Immature natural killer cell (primary cell): ENCODE data around the gene TRIM65. TPM values are rescaled to one million over a fixed set of nuclear protein-coding genes. Genes with fewer than 3 reads are reported as not detected.
"Not testable (repeated sequence)": the region's sequence is repeated elsewhere in the genome, so short reads cannot be mapped to it uniquely, and the experiment has no call there.

ENCODE experiments used
- DNase-seq, 3 donors: peaks; one replicate each; pipeline ENCODE4 v3.0.0; 2022; ENCODE audit warnings: mixed read lengths in 1 of 3
- H3K27ac Mint-ChIP-seq, 6 donors: one replicate each; pipeline ENCODE4 v1.8.0; 2020; ENCODE audit warnings: mixed read lengths in 6 of 6, mild to moderate bottlenecking in 5 of 6, inconsistent platforms in 4 of 6, moderate library complexity in 3 of 6
- H3K27me3 Mint-ChIP-seq, 3 donors: one replicate each; pipeline ENCODE4 v1.8.0; 2020 to 2021; ENCODE audit warnings: low read depth in 3 of 3, mild to moderate bottlenecking in 3 of 3, mixed read lengths in 3 of 3, moderate library complexity in 3 of 3, inconsistent platforms in 1 of 3
- H3K36me3 Mint-ChIP-seq, 3 donors: one replicate each; pipeline ENCODE4 v1.8.0; 2020; ENCODE audit warnings: mixed read lengths in 3 of 3, inconsistent platforms in 2 of 3, mild to moderate bottlenecking in 2 of 3
- H3K4me1 Mint-ChIP-seq, 2 donors: one replicate each; pipeline ENCODE4 v1.8.0; 2020; ENCODE audit warnings: inconsistent platforms in 2 of 2, mild to moderate bottlenecking in 2 of 2, mixed read lengths in 2 of 2, moderate library complexity in 1 of 2
- H3K4me3 Mint-ChIP-seq, 5 donors: one replicate each; pipeline ENCODE4 v1.8.0; 2020; ENCODE audit warnings: mild to moderate bottlenecking in 5 of 5, mixed read lengths in 5 of 5, inconsistent platforms in 3 of 5, moderate library complexity in 3 of 5
- H3K9me3 Mint-ChIP-seq, 6 donors: one replicate each; pipeline ENCODE4 v1.8.0; 2020; ENCODE audit warnings: mild to moderate bottlenecking in 6 of 6, mixed read lengths in 6 of 6, inconsistent platforms in 4 of 6, moderate library complexity in 3 of 6
- polyA plus RNA-seq, 3 donors: library from polyadenylated mRNA; unstranded; fragments of 300-500 nt; fragmentation: Illumina TruSeq; gene quantifications; one replicate each; pipeline ENCODE4 v1.2.3, GENCODE V29; 2021

TRIM65 gene
- polyA plus RNA-seq, 3 donors from 2014 or later = 5.4 to 27.1 (median 18.7) TPM

GRCh38 chr17:75872434-75873351 lies 24.1 kb downstream of the TRIM65 start:
- no peaks in the 10 kb centered on the region for H3K36me3 Mint-ChIP-seq
- no peak overlapping the region for H3K4me3 Mint-ChIP-seq
- H3K9me3 Mint-ChIP-seq = no peaks in the 10 kb centered on the region
- peak overlapping the region in 1 of 6 donors; percentile 55 for H3K27ac Mint-ChIP-seq
- DNase-seq = peak in 1 of 3 donors; percentile 30
- peaks cover 0 to 5% (median 2%) of the 10 kb centered on the region in 3 donors for H3K27me3 Mint-ChIP-seq
- peaks cover 18 to 19% of the 10 kb centered on the region in 2 donors for H3K4me1 Mint-ChIP-seq

DNA sequence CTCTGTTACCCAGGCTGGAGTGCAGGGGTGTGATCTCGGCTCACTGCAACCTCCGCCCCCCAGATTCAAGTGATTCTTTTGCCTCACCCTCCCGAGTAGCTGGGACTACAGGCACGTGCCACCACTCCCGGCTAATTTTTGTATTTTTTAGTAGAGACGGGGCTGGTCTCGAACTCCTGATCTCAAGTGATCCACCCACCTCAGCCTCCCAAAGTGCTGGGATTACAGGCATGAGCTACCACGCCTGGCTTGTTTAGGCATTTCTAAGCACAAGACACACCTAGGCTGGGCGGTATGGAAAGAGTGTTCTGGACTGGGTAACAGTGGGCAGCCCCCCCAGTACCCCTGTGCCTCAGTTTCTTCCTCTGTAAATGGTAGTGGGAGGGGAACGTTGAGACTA lies 26.5 kb downstream of the TRIM65 start:
- not testable (repeated sequence) for H3K9me3 Mint-ChIP-seq, H3K4me3 Mint-ChIP-seq, H3K4me1 Mint-ChIP-seq, H3K27me3 Mint-ChIP-seq, H3K27ac Mint-ChIP-seq, DNase-seq, H3K36me3 Mint-ChIP-seq

- Mint-ChIP-seq H3K4me3 (no peak overlapping the region), H3K27ac (no peak overlapping the region), H3K36me3 (no peaks in the 10 kb centered on the region)
Observed at GRCh38 chr17:75869282-75870141, 27.2 kb downstream of the TRIM65 start.

GRCh38 chr17:75868730-75869281 lies 27.9 kb downstream of the TRIM65 start:
- H3K4me1 Mint-ChIP-seq = peaks cover 21 to 23% of the 10 kb centered on the region in 2 donors
- H3K36me3 Mint-ChIP-seq, DNase-seq, H3K27ac Mint-ChIP-seq, H3K9me3 Mint-ChIP-seq, H3K27me3 Mint-ChIP-seq, H3K4me3 Mint-ChIP-seq: not testable (repeated sequence)

More at GRCh38 chr17:75869282-75870141, 27.2 kb downstream of the TRIM65 start:
- H3K9me3 Mint-ChIP-seq = no peaks in the 10 kb centered on the region
- H3K27me3 Mint-ChIP-seq = peaks cover 0 to 2% (median 0%) of the 10 kb centered on the region in 3 donors
- peaks cover 14 to 17% of the 10 kb centered on the region in 2 donors for H3K4me1 Mint-ChIP-seq
- no peak for DNase-seq

DNA sequence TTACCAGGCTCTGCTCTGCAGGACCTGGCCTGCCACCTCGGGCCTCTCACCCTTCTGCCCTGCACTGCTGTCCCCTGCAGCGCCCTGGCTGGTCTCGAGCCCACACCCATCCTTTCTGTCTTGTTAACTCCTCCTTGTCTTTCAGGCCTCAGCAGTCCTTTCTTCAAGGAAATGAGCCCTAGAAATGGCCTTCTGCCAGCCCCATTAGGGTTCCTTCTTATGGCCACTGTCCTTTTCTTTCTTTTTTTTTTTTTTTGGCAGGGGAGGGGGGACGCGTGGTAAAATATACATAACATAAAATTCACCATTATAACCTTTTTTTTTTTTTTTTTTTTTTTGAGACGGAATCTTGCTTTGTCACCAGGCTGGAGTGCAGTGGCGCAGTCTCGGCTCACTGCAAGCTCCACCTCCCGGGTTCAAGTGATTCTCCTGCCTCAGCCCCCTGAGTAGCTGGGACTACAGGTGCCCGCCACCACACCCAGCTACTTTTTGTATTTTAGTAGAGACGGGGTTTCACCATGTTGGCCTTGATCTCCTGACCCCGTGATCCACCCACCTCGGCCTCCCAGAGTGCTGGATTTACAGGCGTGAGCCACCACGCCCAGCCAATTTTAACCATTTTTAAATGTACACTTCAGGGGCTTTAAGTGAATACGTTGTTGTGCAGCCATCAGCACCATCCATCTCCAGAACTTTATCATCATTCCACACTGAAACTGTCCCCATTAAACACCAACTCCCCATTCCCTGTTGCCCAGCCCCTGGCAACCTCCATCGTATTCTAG lies 31.2 kb downstream of the TRIM65 start:
- not testable (repeated sequence) for H3K36me3 Mint-ChIP-seq
- peaks cover 23 to 30% of the 10 kb centered on the region in 2 donors for H3K4me1 Mint-ChIP-seq

GRCh38 chr17:75864887-75865286 lies 31.9 kb downstream of the TRIM65 start:
- peak in 2 of 3 donors; percentile 40 to 59 for DNase-seq
- H3K4me1 Mint-ChIP-seq = peaks cover 23 to 30% of the 10 kb centered on the region in 2 donors

More for the DNA sequence above, 31.2 kb downstream of the TRIM65 start:
- not testable (repeated sequence) for H3K9me3 Mint-ChIP-seq, DNase-seq, H3K27me3 Mint-ChIP-seq
- Mint-ChIP-seq H3K27ac (peak overlapping the region; percentile 90 to 96 (median 94)), H3K4me3 (peak overlapping the region in 4 of 5 donors; percentile 35 to 76 (median 43))

DNA sequence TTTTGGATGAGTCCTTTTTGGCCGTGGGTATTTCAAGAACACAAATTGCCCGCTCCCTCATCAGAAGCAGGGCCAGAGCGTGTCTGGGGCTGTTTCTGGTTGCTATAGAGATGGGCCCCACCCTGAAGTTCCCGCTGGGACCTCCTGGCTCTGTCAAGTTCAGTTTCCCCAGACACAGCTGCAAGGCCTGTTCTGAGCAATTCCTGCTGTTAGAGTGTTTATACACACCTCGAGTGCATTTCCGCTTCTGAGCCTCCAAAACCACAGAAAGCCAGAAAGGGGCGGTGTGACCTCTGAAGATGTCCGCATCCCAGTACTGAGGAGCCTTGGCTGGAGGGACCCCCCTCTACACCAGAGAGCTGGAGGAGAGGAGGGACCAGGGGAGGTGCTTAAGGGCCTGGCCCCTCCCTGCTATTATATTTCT lies 32.3 kb downstream of the TRIM65 start:
- Mint-ChIP-seq H3K27me3 (peaks cover 0 to 4% (median 2%) of the 10 kb centered on the region in 3 donors), H3K27ac (peak overlapping the region; percentile 90 to 96 (median 94)), H3K4me3 (peak overlapping the region; percentile 59 to 76 (median 72)), H3K4me1 (peaks cover 23 to 30% of the 10 kb centered on the region in 2 donors), H3K9me3 (no peaks in the 10 kb centered on the region), H3K36me3 (no peaks in the 10 kb centered on the region)
- peak; percentile 65 to 69 (median 66) for DNase-seq

More at GRCh38 chr17:75864887-75865286, 31.9 kb downstream of the TRIM65 start:
- peak overlapping the region; percentile 90 to 96 (median 94) for H3K27ac Mint-ChIP-seq
- H3K4me3 Mint-ChIP-seq = peak overlapping the region; percentile 59 to 76 (median 72)
- not testable (repeated sequence) for H3K36me3 Mint-ChIP-seq, H3K9me3 Mint-ChIP-seq, H3K27me3 Mint-ChIP-seq

- DNase-seq = no peak
- H3K9me3 Mint-ChIP-seq = no peaks in the 10 kb centered on the region
- peak overlapping the region in 5 of 6 donors; percentile 49 to 92 (median 64) for H3K27ac Mint-ChIP-seq
- no peaks in the 10 kb centered on the region for H3K36me3 Mint-ChIP-seq
- peaks cover 0 to 4% (median 2%) of the 10 kb centered on the region in 3 donors for H3K27me3 Mint-ChIP-seq
- H3K4me1 Mint-ChIP-seq = peaks cover 36 to 47% of the 10 kb centered on the region in 2 donors
- peak overlapping the region in 2 of 5 donors; percentile 24 to 48 for H3K4me3 Mint-ChIP-seq
Observed at GRCh38 chr17:75861927-75862317, 34.8 kb downstream of the TRIM65 start.

DNA sequence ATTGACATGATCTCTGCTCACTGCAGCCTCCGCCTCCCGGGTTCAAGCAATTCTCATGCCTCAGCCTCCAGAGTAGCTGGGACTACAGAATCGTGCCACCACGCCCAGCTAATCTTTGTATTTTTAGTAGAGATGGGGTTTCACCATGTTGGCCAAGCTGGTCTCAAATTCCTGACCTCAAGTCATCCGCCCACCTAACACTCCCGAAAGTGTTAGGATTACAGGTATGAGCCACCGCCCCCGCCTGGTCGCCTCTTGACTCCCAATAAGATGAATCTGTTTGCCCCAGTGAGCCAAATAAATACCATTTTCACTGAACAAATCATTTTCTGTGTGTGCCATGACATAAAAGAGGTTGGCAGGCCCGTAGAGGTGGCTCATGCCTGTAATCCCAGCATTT lies 37.4 kb downstream of the TRIM65 start:
- not testable (repeated sequence) for H3K4me3 Mint-ChIP-seq, DNase-seq, H3K9me3 Mint-ChIP-seq, H3K36me3 Mint-ChIP-seq, H3K27me3 Mint-ChIP-seq
- peaks cover 26 to 44% of the 10 kb centered on the region in 2 donors for H3K4me1 Mint-ChIP-seq
- H3K27ac Mint-ChIP-seq = peak overlapping the region in 2 of 6 donors; percentile 53 to 73

GRCh38 chr17:75856062-75856756 lies 40.5 kb downstream of the TRIM65 start:
- peaks cover 22 to 46% of the 10 kb centered on the region in 2 donors for H3K4me1 Mint-ChIP-seq
- peak overlapping the region in 1 of 5 donors; percentile 90 for H3K4me3 Mint-ChIP-seq
- peaks cover 0 to 4% (median 0%) of the 10 kb centered on the region in 3 donors for H3K27me3 Mint-ChIP-seq
- H3K36me3 Mint-ChIP-seq = no peaks in the 10 kb centered on the region
- no peak for DNase-seq
- H3K9me3 Mint-ChIP-seq = no peaks in the 10 kb centered on the region
- H3K27ac Mint-ChIP-seq = peak overlapping the region in 3 of 6 donors; percentile 80 to 93 (median 91)

DNA sequence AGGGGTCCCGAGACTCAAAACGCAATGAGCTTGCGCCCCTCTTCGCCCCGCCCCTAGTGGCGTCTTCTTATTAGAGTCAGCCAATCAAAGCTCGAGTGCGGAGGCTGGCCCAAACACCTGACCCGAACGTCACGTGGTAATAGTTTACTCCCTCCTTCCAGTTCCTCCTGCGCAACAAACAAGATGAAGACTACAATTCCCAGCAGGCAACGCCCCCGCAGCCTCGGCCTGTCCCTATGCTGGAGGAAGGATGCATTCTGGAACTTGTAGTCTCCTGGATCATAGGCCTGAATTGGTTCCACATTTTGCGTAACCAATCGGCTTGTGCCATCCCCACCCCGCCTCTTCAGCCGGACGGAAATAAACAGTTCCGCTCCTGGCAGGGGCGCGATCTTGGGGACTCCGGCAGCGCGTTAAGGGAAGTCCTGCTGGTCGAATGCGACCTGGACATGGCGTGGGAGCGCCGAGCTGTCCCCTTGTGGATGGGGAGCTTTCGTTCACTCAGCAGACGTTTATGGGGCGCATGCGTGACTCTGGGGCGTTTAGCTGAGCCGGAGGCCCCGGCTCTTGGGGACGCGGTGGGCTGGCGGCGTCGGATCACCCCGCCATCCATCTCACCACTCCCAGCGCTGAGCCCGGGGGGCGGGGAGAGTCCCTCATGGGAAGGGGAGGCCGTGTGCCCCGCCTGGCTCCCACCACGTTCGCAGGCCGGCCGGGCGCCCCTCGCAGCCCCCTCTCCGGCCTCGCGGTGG lies 41.3 kb downstream of the TRIM65 start, which contains the start of gene WBP2:
WBP2 (minus strand) TSS at position 26 of the 752 bp plus-strand sequence. CDS start 38 bp downstream, outside the sequence.
- Mint-ChIP-seq H3K27ac (peak within 1 kb of the TSS in 3 of 6 donors; percentile 80 to 93 (median 91)), H3K4me3 (peak within 1 kb of the TSS in 1 of 5 donors; percentile 90), H3K27me3 (peaks cover 0 to 4% (median 0%) of the 10 kb centered on the region in 3 donors), H3K36me3 (no peaks in the 10 kb centered on the region), H3K4me1 (peaks cover 22 to 43% of the 10 kb centered on the region in 2 donors), H3K9me3 (no peaks in the 10 kb centered on the region)
- peak; percentile 98 to 99 (median 99) for DNase-seq
